KMS-11 (cell line): ENCODE data around the gene MAP6.
A peak's percentile ranks its signal among the peaks of the same experiment; 100 is the strongest.

Experiments used
- H2AFZ ChIP-seq: fragments of 200-600 bp; sonication (generic); 2 replicates; pipeline ENCODE4 v1.6.1; 2016; ENCODE audit warnings: antibody characterized with exemption, mixed run types, low read depth
- H3K27ac ChIP-seq: fragments of 200-600 bp; sonication (generic); 2 replicates; pipeline ENCODE4 v1.6.1; 2016; ENCODE audit warnings: mild to moderate bottlenecking, mixed run types
- H3K27me3 ChIP-seq: fragments of 200-600 bp; sonication (generic); 2 replicates; pipeline ENCODE4 v1.6.1; 2017; ENCODE audit warnings: mild to moderate bottlenecking, low read depth, mixed run types, moderate library complexity; ENCODE audit not compliant: insufficient read depth
- H3K36me3 ChIP-seq: fragments of 200-600 bp; sonication (generic); 2 replicates; pipeline ENCODE4 v1.6.1; 2017; ENCODE audit warnings: mild to moderate bottlenecking, mixed run types; ENCODE audit not compliant: insufficient read depth
- H3K4me1 ChIP-seq: fragments of 200-600 bp; sonication (generic); 2 replicates; pipeline ENCODE4 v1.6.1; 2016; ENCODE audit warnings: mild to moderate bottlenecking, low read depth, mixed run types; ENCODE audit not compliant: poor library complexity, severe bottlenecking
- H3K4me2 ChIP-seq: fragments of 200-600 bp; sonication (generic); 2 replicates; pipeline ENCODE4 v1.7.0; 2016; ENCODE audit warnings: mild to moderate bottlenecking, mixed run types
- H3K4me3 ChIP-seq: fragments of 200-600 bp; sonication (generic); IDR thresholded peaks from 2 replicates; pipeline ENCODE4 v1.6.1; 2017; ENCODE audit warnings: low read depth, low read length, mixed read lengths; ENCODE audit not compliant: insufficient read depth
- H3K79me2 ChIP-seq: fragments of 200-600 bp; sonication (generic); 2 replicates; pipeline ENCODE4 v1.6.1; 2016; ENCODE audit warnings: low read depth, mixed run types; ENCODE audit not compliant: insufficient read depth
- H3K9ac ChIP-seq: fragments of 200-600 bp; sonication (generic); 2 replicates; pipeline ENCODE4 v1.6.1; 2016; ENCODE audit warnings: mild to moderate bottlenecking, mixed run types
- H4K20me1 ChIP-seq: fragments of 200-600 bp; sonication (generic); 2 replicates; pipeline ENCODE4 v1.6.1; 2016; ENCODE audit warnings: mild to moderate bottlenecking, mixed run types; ENCODE audit not compliant: insufficient read depth
- TF ChIP-seq, protein P1 (sequence below): fragments of 200-600 bp; sonication (generic); conservative IDR thresholded peaks from 2 replicates; pipeline ENCODE4 v1.6.1; 2017; ENCODE audit warnings: low read depth, mild to moderate bottlenecking, antibody characterized with exemption, low read length, moderate library complexity, mixed read lengths

Gene MAP6

GRCh38 chr11:75562048-75562835, 106.6 kb downstream of the MAP6 start, which contains the start of gene SERPINH1:
TSS of gene SERPINH1 (plus strand) at chr11:75562253. CDS start at chr11:75566350, 4,097 bp downstream.
- peak within 1 kb of the TSS; percentile 92 for H2AFZ ChIP-seq
- H3K4me2 ChIP-seq, result peak within 1 kb of the TSS; percentile 68
- peak within 1 kb of the TSS; percentile 27 for H3K27ac ChIP-seq
- H3K9ac ChIP-seq, result peak within 1 kb of the TSS; percentile 69
- no peaks in the 10 kb centered on the region for H3K27me3 ChIP-seq
- H4K20me1 ChIP-seq, result no peaks in the 10 kb centered on the region
- H3K79me2 ChIP-seq, result peaks cover 6% of the 10 kb centered on the region
- TF ChIP-seq, protein P1, sequence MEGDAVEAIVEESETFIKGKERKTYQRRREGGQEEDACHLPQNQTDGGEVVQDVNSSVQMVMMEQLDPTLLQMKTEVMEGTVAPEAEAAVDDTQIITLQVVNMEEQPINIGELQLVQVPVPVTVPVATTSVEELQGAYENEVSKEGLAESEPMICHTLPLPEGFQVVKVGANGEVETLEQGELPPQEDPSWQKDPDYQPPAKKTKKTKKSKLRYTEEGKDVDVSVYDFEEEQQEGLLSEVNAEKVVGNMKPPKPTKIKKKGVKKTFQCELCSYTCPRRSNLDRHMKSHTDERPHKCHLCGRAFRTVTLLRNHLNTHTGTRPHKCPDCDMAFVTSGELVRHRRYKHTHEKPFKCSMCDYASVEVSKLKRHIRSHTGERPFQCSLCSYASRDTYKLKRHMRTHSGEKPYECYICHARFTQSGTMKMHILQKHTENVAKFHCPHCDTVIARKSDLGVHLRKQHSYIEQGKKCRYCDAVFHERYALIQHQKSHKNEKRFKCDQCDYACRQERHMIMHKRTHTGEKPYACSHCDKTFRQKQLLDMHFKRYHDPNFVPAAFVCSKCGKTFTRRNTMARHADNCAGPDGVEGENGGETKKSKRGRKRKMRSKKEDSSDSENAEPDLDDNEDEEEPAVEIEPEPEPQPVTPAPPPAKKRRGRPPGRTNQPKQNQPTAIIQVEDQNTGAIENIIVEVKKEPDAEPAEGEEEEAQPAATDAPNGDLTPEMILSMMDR, result no peak
- peak within 1 kb of the TSS; percentile 55 for H3K4me3 ChIP-seq
- H3K36me3 ChIP-seq, result no peaks in the 10 kb centered on the region
- peaks cover 8% of the 10 kb centered on the region for H3K4me1 ChIP-seq

GRCh38 chr11:75561426-75562047, 107.3 kb downstream of the MAP6 start:
- Histone ChIP-seq H3K9ac (peak overlapping the region; percentile 69), H3K4me2 (peak overlapping the region; percentile 68), H4K20me1 (no peaks in the 10 kb centered on the region), H3K79me2 (peaks cover 6% of the 10 kb centered on the region), H3K4me1 (peaks cover 8% of the 10 kb centered on the region), H3K27me3 (no peaks in the 10 kb centered on the region), H3K4me3 (peak overlapping the region; percentile 55), H3K27ac (no peak overlapping the region), H2AFZ (peak overlapping the region; percentile 92), H3K36me3 (no peaks in the 10 kb centered on the region)
- TF ChIP-seq, protein P1, result no peak

DNA sequence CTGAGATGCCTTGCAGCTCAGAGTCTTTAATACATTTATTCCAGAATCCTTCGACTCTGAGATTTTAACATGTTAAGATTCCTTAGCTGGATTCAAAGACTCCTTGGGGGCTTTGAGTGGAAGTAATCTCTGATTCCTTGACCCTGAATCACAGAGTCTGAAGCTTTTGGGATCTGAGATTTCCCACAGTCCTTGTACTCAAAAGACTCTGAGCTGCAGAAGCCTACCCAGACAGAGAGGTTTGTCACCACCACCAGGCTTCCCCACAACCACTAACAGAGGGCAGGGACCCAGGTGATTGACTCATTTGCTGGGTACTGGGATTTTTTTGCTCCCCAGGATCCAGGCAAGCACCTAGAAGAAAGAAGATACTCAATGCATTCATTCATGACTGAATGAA, 108.2 kb downstream of the MAP6 start:
- H3K79me2 ChIP-seq, result peaks cover 6% of the 10 kb centered on the region
- no peak overlapping the region for H3K4me2 ChIP-seq
- no peaks in the 10 kb centered on the region for H3K27me3 ChIP-seq
- no peak overlapping the region for H3K9ac ChIP-seq
- no peaks in the 10 kb centered on the region for H4K20me1 ChIP-seq
- no peak overlapping the region for H2AFZ ChIP-seq
- H3K36me3 ChIP-seq, result no peaks in the 10 kb centered on the region
- TF ChIP-seq, protein P1, result no peak
- no peak overlapping the region for H3K27ac ChIP-seq
- H3K4me1 ChIP-seq, result peaks cover 8% of the 10 kb centered on the region
- no peak overlapping the region for H3K4me3 ChIP-seq

DNA sequence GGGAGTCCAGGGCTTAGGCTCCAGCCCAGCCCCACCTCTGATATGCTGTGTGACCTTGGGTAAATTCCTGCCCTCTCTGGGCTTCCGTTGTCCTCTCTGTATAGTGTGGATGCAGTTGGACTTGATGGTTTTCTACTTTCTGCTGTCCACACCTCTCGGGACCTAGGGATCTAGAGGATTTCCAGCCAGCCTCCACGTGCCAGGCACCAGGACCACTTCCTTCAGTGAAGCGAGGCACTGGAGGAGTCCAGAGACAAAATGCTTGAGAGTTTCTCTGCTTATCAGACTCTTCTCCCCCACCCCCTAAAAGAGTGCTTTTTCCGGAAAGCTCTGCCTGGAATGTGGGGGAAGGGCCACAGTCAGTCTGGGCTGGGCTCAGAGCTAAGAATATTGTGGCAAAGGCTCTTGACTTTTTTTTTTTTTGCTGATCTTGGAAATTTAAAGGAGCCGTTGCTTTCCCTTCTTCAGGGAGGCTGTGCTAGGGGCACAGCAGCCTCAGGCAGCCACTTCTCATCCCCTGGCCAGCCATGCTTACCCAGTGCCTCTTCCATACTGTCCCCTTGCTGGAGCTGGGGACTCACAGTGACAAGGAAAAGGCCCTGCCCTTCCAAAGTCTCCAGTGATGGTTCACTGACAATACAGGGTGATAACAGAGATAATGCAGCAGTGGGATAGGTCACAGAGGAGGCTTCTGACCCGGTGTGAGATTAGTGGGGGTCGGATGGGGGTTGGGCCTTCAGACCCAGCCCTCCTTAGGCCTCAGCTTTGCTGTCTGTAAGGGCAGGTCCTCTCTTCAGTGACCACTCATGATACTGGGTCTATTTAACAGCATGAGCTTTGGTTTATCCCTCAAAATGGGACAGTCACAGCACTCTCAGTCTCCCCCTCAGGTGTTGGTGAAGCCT, 109.6 kb downstream of the MAP6 start:
- no peak overlapping the region for H3K4me3 ChIP-seq
- no peak overlapping the region for H2AFZ ChIP-seq
- peaks cover 6% of the 10 kb centered on the region for H3K79me2 ChIP-seq
- H3K27me3 ChIP-seq, result no peaks in the 10 kb centered on the region
- TF ChIP-seq, protein P1, result no peak
- H4K20me1 ChIP-seq, result no peaks in the 10 kb centered on the region
- peaks cover 14% of the 10 kb centered on the region for H3K4me1 ChIP-seq
- no peak overlapping the region for H3K4me2 ChIP-seq
- H3K9ac ChIP-seq, result no peak overlapping the region
- no peaks in the 10 kb centered on the region for H3K36me3 ChIP-seq
- H3K27ac ChIP-seq, result no peak overlapping the region
